ENCODE results near the gene OLFM2. TPM values are rescaled to one million over a fixed set of nuclear protein-coding genes. Genes with fewer than 3 reads are reported as not detected.
"Not testable (repeated sequence)": the region's sequence is repeated elsewhere in the genome, so short reads cannot be mapped to it uniquely, and the experiment has no call there.

The OLFM2 gene
- total RNA-seq, 1 experiment from 2014 or later: 9.7 TPM

GRCh38 chr19:9953802-9954542 lies 17.7 kb upstream of the OLFM2 start:
- no peaks in the 10 kb centered on the region for H3K4me1 ChIP-seq (ENCODE audit: control insufficient read depth, insufficient read depth, low read length)
- H3K27me3 ChIP-seq (ENCODE audit: control insufficient read depth, insufficient read depth, low read length): no peaks in the 10 kb centered on the region
- ChIA-PET POLR2A (no interaction called here), CTCF (no interaction called here)
- no peaks in the 10 kb centered on the region for H3K9me3 ChIP-seq (ENCODE audit: control insufficient read depth, insufficient read depth, low read depth, low read length)
- no peak for ATAC-seq
- H3K27ac ChIP-seq (ENCODE audit: low read length): no peak overlapping the region
- intact Hi-C loops (cut with micrococcal nuclease; ENCODE audit: unreplicated experiment): no loop called here
- no peaks in the 10 kb centered on the region for H3K36me3 ChIP-seq (ENCODE audit: control insufficient read depth, insufficient read depth, low read length)
- no peak for DNase-seq (ENCODE audit: low read depth, low spot score)
- in situ Hi-C loops (cut with HindIII; ENCODE audit: low pct_unique_long_range_greater_than_20kb, low sequenced_read_pairs): no loop called here
- H3K4me3 ChIP-seq (ENCODE audit: low read depth in 2 of 2, low read length in 2 of 2): no peak overlapping the region
- TF ChIP-seq TCF7L2 (IDR thresholded peaks at IDR 0.05; ENCODE audit: low read depth, low read length): no peak
- no TSS peak for BruUV-seq (replicated peaks)

GRCh38 chr19:9952276-9952675 lies 16.0 kb upstream of the OLFM2 start:
- Histone ChIP-seq H3K9me3 (ENCODE audit: control insufficient read depth, insufficient read depth, low read depth, low read length) (no peaks in the 10 kb centered on the region), H3K27me3 (ENCODE audit: control insufficient read depth, insufficient read depth, low read length) (no peaks in the 10 kb centered on the region), H3K36me3 (ENCODE audit: control insufficient read depth, insufficient read depth, low read length) (no peaks in the 10 kb centered on the region), H3K4me3 (ENCODE audit: low read depth in 2 of 2, low read length in 2 of 2) (no peak overlapping the region), H3K4me1 (ENCODE audit: control insufficient read depth, insufficient read depth, low read length) (no peaks in the 10 kb centered on the region), H3K27ac (ENCODE audit: low read length) (no peak overlapping the region)
- TF ChIP-seq SIN3A (IDR thresholded peaks at IDR 0.05; ENCODE audit: borderline replicate concordance, insufficient read depth, low read depth, low read length) (no peak), CTCF (IDR thresholded peaks at IDR 0.05) (no peak), REST (IDR thresholded peaks at IDR 0.05; ENCODE audit: insufficient read depth in 1 of 2, low read depth in 2 of 2, low read length in 1 of 2) (no peak), TCF7L2 (IDR thresholded peaks at IDR 0.05; ENCODE audit: low read depth, low read length) (no peak)
- BruUV-seq (replicated peaks): no TSS peak
- CTCF ChIA-PET: no interaction called here
- intact Hi-C loops (cut with micrococcal nuclease; ENCODE audit: unreplicated experiment): no loop called here
- POLR2A ChIA-PET: no interaction called here
- ATAC-seq (no peak), DNase-seq (ENCODE audit: low read depth, low spot score) (no peak)
- in situ Hi-C loops (cut with HindIII; ENCODE audit: low pct_unique_long_range_greater_than_20kb, low sequenced_read_pairs): no loop called here

DNA sequence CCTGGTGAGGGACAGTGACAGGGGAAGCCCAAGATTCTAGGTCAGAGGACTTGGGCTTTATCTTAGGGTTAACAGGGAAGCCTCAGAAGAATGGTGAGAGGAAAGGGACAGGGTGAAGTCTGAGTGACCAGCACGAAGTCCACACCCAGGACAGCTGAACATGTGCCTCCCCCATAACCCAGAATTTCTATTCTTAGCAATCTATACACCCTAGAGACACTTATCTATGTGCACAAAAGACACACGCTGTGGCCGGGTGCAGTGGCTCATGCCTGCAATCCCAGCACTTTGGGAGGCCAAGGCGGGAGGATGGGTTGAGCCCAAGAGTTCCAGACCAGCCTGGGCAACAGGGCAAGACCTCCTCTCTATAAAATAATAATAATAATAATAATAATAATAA lies 11.1 kb upstream of the OLFM2 start:
- Histone ChIP-seq H3K27me3 (ENCODE audit: control insufficient read depth, insufficient read depth, low read length) (no peaks in the 10 kb centered on the region), H3K4me1 (ENCODE audit: control insufficient read depth, insufficient read depth, low read length) (no peaks in the 10 kb centered on the region), H3K27ac (ENCODE audit: low read length) (no peak overlapping the region), H3K36me3 (ENCODE audit: control insufficient read depth, insufficient read depth, low read length) (no peaks in the 10 kb centered on the region), H3K4me3 (ENCODE audit: low read depth in 2 of 2, low read length in 2 of 2) (no peak overlapping the region), H3K9me3 (ENCODE audit: control insufficient read depth, insufficient read depth, low read depth, low read length) (no peaks in the 10 kb centered on the region)
- POLR2A ChIA-PET: no interaction called here
- TF ChIP-seq CTCF (IDR thresholded peaks at IDR 0.05) (no peak), REST (IDR thresholded peaks at IDR 0.05; ENCODE audit: insufficient read depth in 1 of 2, low read depth in 2 of 2, low read length in 1 of 2) (no peak)
- in situ Hi-C loops (cut with HindIII; ENCODE audit: low pct_unique_long_range_greater_than_20kb, low sequenced_read_pairs) (no loop called here), intact Hi-C loops (cut with micrococcal nuclease; ENCODE audit: unreplicated experiment) (no loop called here)
- no peak for DNase-seq (ENCODE audit: low read depth, low spot score)
- BruUV-seq (replicated peaks): no TSS peak
- no peak for ATAC-seq
- CTCF ChIA-PET: no interaction called here

DNA sequence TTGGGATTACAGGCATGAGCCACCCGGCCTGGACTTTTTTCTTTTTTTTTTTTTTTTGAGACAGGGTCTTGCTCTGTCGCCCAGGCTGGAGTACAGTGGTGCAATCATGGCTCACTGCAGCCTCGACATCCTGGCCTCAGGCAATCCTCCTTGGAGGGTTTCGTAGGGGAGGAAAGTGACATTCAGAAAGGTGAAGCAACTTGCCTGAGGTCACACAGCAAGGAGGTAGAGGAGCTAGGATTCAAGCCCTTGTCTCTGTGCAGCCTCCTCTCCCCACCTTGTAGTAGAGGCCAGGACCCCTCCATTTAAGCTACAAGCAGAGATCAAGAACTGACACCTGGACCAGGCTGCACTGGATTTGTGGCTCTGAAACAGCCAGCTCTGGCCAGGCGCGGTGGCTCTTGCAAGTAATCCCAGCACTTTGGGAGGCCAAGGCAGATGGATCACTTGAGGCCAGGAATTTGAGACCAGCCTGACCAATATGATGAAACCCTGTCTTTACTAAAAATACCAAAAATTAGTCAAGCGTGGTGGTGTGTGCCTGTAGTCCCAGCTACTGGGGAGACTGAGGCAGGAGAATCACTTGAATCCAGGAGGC lies 10.3 kb upstream of the OLFM2 start:
- in situ Hi-C loops (cut with HindIII; ENCODE audit: low pct_unique_long_range_greater_than_20kb, low sequenced_read_pairs); ATAC-seq; H3K4me3 ChIP-seq (ENCODE audit: low read depth in 2 of 2, low read length in 2 of 2); H3K36me3 ChIP-seq (ENCODE audit: control insufficient read depth, insufficient read depth, low read length); H3K9me3 ChIP-seq (ENCODE audit: control insufficient read depth, insufficient read depth, low read depth, low read length); H3K27me3 ChIP-seq (ENCODE audit: control insufficient read depth, insufficient read depth, low read length); CTCF ChIA-PET; intact Hi-C loops (cut with micrococcal nuclease; ENCODE audit: unreplicated experiment); BruUV-seq (replicated peaks); H3K4me1 ChIP-seq (ENCODE audit: control insufficient read depth, insufficient read depth, low read length); POLR2A ChIA-PET; DNase-seq (ENCODE audit: low read depth, low spot score); H3K27ac ChIP-seq (ENCODE audit: low read length): not testable (repeated sequence)
